GM23338 (cell line): ENCODE results near the gene C11orf91. TPM values are rescaled to one million over a fixed set of nuclear protein-coding genes. Genes with fewer than 3 reads are reported as not detected.

Source experiments
- ATAC-seq: fragments of 200-7000 bp; cut with Tn5 transposase; 3 replicates; pipeline ENCODE4 v1.9.1; 2020
- DNase-seq: peaks from one replicate; pipeline ENCODE4 v3.0.0-alpha.2; 2015; ENCODE audit warnings: low spot score
- H2AFZ ChIP-seq: fragments of 200-600 bp; sonication (generic); 2 replicates; pipeline ENCODE4 v1.8.0; 2016; ENCODE audit warnings: antibody characterized with exemption, mild to moderate bottlenecking, moderate library complexity
- H3F3A ChIP-seq: fragments of 200-600 bp; sonication (generic); replicated peaks from 2 replicates; pipeline ENCODE4 v1.8.0; 2017; ENCODE audit warnings: antibody characterized with exemption, mixed run types, low read depth
- H3K27ac ChIP-seq: fragments of 200-600 bp; sonication (generic); 2 replicates; pipeline ENCODE4 v1.6.1; 2016; ENCODE audit warnings: low read depth
- H3K27me3 ChIP-seq: fragments of 200-600 bp; sonication (generic); 2 replicates; pipeline ENCODE4 v1.8.0; 2016; ENCODE audit warnings: mild to moderate bottlenecking, mixed run types, moderate library complexity; ENCODE audit not compliant: insufficient read depth
- H3K36me3 ChIP-seq: fragments of 200-600 bp; sonication (generic); 2 replicates; pipeline ENCODE4 v1.8.0; 2016; ENCODE audit warnings: mild to moderate bottlenecking; ENCODE audit not compliant: insufficient read depth
- H3K4me1 ChIP-seq: fragments of 200-600 bp; sonication (generic); 2 replicates; pipeline ENCODE4 v1.8.0; 2016; ENCODE audit warnings: mild to moderate bottlenecking, moderate library complexity; ENCODE audit not compliant: insufficient read depth
- H3K4me2 ChIP-seq: fragments of 200-600 bp; sonication (generic); 2 replicates; pipeline ENCODE4 v1.7.1; 2017; ENCODE audit warnings: mixed run types
- H3K4me3 ChIP-seq: fragments of 200-600 bp; sonication (generic); 2 replicates; pipeline ENCODE4 v1.6.1; 2016; ENCODE audit warnings: mixed run types
- H3K79me2 ChIP-seq: fragments of 200-600 bp; sonication (generic); replicated peaks from 2 replicates; pipeline ENCODE4 v1.8.0; 2017; ENCODE audit warnings: mild to moderate bottlenecking; ENCODE audit not compliant: insufficient read depth
- H3K9me2 ChIP-seq: fragments of 200-600 bp; sonication (generic); 2 replicates; pipeline ENCODE4 v1.8.0; 2017; ENCODE audit not compliant: insufficient read depth
- H4K20me1 ChIP-seq: fragments of 200-600 bp; sonication (generic); replicated peaks from 2 replicates; pipeline ENCODE4 v1.8.0; 2017; ENCODE audit warnings: mild to moderate bottlenecking; ENCODE audit not compliant: insufficient read depth
- H3K27ac Mint-ChIP-seq: 2 replicates; pipeline ENCODE4 v1.8.0; 2020; ENCODE audit warnings: inconsistent platforms, mild to moderate bottlenecking, moderate library complexity, mixed read lengths
- H3K27me3 Mint-ChIP-seq: 3 replicates; pipeline ENCODE4 v1.8.0; 2022; ENCODE audit warnings: low read depth, mild to moderate bottlenecking, moderate library complexity, mixed read lengths, inconsistent platforms; ENCODE audit not compliant: insufficient read depth, poor library complexity
- H3K36me3 Mint-ChIP-seq: 3 replicates; pipeline ENCODE4 v1.8.0; 2021; ENCODE audit warnings: low read depth, mild to moderate bottlenecking, inconsistent platforms, moderate library complexity, mixed read lengths
- H3K4me1 Mint-ChIP-seq: 3 replicates; pipeline ENCODE4 v1.8.0; 2020; ENCODE audit warnings: mild to moderate bottlenecking, inconsistent platforms, mixed read lengths
- H3K4me3 Mint-ChIP-seq: 3 replicates; pipeline ENCODE4 v1.8.0; 2021; ENCODE audit warnings: moderate library complexity, mild to moderate bottlenecking, inconsistent platforms, mixed read lengths
- H3K9me3 Mint-ChIP-seq: 3 replicates; pipeline ENCODE4 v1.8.0; 2020; ENCODE audit warnings: moderate library complexity, mild to moderate bottlenecking, inconsistent platforms, mixed read lengths
- CREB1 ChIP-seq: fragments of 250-450 bp; sonication (Bioruptor Pico); IDR thresholded peaks from 2 replicates; pipeline ENCODE4 v1.5.0; 2020; ENCODE audit warnings: low read depth, mild to moderate bottlenecking, moderate library complexity
- EZH2 ChIP-seq: fragments of 200-600 bp; sonication (generic); IDR thresholded peaks from one replicate; pipeline ENCODE4 v1.8.0; 2017; ENCODE audit warnings: antibody characterized with exemption, mild to moderate bottlenecking, low read depth; ENCODE audit not compliant: unreplicated experiment
- EZH2phosphoT487 ChIP-seq: fragments of 200-600 bp; sonication (generic); IDR thresholded peaks from one replicate; pipeline ENCODE4 v1.8.1; 2018; ENCODE audit warnings: antibody characterized with exemption; ENCODE audit not compliant: unreplicated experiment
- polyA plus RNA-seq: library from polyadenylated mRNA; unstranded; fragments of >200 nt; fragmentation: Nextera tagmentation; extraction: Ambion mirVana; gene quantifications from 2 replicates; pipeline ENCODE4 v1.2.1, GENCODE V29; 2016
- total RNA-seq: library from RNA; depleted of rRNA; stranded (reverse); fragments of >200 nt; shearing (Covaris generic); gene quantifications from 2 replicates; pipeline ENCODE4 v1.2.3, GENCODE V29; 2014
- TF ChIP-seq, protein P1 (sequence below): fragments of 250-450 bp; sonication (Bioruptor Pico); IDR thresholded peaks from 2 replicates; pipeline ENCODE4 v1.5.0; 2020; ENCODE audit warnings: mild to moderate bottlenecking, moderate library complexity
- TF ChIP-seq, protein P2 (sequence below): IDR thresholded peaks from 2 replicates; pipeline ENCODE4 v1.6.1; 2016; ENCODE audit warnings: antibody characterized with exemption
- TF ChIP-seq, protein P3 (sequence below), 2 experiments: fragments of 200-600 bp in 1 of 2; sonication (generic) in 1 of 2; conservative IDR thresholded peaks; 2 replicates each; pipeline versions ENCODE4 v1.5.1 to v1.6.1; 2016 to 2017; ENCODE audit warnings: antibody characterized with exemption in 2 of 2, low read depth in 2 of 2, mild to moderate bottlenecking in 2 of 2, moderate library complexity in 1 of 2

Gene C11orf91
- total and polyA plus RNA-seq, 2 experiments from 2014 or later = not detected

DNA sequence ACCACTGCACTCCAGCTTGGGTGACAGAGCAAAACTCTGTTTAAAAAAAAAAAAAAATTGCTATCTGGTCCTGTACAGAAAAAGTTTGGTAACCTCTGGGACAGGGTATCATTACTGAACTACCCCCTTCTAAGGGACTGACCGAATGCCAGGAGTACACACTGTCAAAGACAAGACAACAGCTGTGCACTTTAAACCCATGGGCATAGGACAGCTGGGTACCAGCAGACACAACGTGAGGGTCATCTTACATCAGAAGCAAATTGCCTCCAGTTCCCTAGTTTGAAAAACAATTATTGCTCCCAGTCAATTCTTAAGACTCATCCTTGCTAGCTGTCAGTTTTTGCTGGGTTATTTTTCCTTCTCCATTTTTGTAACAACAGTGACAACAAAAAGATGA, 17.8 kb upstream of the C11orf91 start (continued):
- TF ChIP-seq, protein P1, sequence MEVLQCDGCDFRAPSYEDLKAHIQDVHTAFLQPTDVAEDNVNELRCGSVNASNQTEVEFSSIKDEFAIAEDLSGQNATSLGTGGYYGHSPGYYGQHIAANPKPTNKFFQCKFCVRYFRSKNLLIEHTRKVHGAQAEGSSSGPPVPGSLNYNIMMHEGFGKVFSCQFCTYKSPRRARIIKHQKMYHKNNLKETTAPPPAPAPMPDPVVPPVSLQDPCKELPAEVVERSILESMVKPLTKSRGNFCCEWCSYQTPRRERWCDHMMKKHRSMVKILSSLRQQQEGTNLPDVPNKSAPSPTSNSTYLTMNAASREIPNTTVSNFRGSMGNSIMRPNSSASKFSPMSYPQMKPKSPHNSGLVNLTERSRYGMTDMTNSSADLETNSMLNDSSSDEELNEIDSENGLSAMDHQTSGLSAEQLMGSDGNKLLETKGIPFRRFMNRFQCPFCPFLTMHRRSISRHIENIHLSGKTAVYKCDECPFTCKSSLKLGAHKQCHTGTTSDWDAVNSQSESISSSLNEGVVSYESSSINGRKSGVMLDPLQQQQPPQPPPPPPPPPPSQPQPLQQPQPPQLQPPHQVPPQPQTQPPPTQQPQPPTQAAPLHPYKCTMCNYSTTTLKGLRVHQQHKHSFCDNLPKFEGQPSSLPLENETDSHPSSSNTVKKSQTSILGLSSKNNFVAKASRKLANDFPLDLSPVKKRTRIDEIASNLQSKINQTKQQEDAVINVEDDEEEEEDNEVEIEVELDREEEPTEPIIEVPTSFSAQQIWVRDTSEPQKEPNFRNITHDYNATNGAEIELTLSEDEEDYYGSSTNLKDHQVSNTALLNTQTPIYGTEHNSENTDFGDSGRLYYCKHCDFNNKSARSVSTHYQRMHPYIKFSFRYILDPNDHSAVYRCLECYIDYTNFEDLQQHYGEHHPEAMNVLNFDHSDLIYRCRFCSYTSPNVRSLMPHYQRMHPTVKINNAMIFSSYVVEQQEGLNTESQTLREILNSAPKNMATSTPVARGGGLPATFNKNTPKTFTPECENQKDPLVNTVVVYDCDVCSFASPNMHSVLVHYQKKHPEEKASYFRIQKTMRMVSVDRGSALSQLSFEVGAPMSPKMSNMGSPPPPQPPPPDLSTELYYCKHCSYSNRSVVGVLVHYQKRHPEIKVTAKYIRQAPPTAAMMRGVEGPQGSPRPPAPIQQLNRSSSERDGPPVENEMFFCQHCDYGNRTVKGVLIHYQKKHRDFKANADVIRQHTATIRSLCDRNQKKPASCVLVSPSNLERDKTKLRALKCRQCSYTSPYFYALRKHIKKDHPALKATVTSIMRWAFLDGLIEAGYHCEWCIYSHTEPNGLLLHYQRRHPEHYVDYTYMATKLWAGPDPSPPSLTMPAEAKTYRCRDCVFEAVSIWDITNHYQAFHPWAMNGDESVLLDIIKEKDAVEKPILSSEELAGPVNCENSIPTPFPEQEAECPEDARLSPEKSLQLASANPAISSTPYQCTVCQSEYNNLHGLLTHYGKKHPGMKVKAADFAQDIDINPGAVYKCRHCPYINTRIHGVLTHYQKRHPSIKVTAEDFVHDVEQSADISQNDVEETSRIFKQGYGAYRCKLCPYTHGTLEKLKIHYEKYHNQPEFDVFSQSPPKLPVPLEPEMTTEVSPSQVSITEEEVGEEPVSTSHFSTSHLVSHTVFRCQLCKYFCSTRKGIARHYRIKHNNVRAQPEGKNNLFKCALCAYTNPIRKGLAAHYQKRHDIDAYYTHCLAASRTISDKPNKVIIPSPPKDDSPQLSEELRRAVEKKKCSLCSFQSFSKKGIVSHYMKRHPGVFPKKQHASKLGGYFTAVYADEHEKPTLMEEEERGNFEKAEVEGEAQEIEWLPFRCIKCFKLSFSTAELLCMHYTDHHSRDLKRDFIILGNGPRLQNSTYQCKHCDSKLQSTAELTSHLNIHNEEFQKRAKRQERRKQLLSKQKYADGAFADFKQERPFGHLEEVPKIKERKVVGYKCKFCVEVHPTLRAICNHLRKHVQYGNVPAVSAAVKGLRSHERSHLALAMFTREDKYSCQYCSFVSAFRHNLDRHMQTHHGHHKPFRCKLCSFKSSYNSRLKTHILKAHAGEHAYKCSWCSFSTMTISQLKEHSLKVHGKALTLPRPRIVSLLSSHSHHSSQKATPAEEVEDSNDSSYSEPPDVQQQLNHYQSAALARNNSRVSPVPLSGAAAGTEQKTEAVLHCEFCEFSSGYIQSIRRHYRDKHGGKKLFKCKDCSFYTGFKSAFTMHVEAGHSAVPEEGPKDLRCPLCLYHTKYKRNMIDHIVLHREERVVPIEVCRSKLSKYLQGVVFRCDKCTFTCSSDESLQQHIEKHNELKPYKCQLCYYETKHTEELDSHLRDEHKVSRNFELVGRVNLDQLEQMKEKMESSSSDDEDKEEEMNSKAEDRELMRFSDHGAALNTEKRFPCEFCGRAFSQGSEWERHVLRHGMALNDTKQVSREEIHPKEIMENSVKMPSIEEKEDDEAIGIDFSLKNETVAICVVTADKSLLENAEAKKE (CRISPR knock-in tag) = no peak
- TF ChIP-seq, protein P2, sequence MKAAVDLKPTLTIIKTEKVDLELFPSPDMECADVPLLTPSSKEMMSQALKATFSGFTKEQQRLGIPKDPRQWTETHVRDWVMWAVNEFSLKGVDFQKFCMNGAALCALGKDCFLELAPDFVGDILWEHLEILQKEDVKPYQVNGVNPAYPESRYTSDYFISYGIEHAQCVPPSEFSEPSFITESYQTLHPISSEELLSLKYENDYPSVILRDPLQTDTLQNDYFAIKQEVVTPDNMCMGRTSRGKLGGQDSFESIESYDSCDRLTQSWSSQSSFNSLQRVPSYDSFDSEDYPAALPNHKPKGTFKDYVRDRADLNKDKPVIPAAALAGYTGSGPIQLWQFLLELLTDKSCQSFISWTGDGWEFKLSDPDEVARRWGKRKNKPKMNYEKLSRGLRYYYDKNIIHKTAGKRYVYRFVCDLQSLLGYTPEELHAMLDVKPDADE = no peak
- TF ChIP-seq EZH2phosphoT487 = no peak
- no peak for TF ChIP-seq EZH2

DNA sequence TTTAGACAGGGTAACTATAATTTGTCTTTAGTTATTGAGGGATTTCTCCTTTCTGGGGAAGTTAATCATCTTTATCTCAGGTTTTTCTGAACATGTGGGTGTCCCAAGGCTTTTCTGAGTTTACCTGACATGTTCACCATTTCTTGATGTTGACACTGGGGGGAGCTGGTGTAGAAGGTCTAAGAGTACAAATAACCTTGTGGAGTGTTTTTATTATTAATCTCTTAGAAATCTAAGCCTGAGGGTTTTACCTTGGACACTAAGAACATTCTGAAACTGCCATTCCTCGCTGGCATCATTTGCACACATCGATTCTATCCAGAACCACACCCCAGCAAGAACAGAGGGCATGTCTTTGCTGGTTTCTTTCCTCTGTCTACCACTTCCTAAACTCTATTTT, 15.6 kb upstream of the C11orf91 start:
- H3K9me2 ChIP-seq = no peaks in the 10 kb centered on the region
- TF ChIP-seq, protein P2 = no peak
- TF ChIP-seq, protein P3, sequence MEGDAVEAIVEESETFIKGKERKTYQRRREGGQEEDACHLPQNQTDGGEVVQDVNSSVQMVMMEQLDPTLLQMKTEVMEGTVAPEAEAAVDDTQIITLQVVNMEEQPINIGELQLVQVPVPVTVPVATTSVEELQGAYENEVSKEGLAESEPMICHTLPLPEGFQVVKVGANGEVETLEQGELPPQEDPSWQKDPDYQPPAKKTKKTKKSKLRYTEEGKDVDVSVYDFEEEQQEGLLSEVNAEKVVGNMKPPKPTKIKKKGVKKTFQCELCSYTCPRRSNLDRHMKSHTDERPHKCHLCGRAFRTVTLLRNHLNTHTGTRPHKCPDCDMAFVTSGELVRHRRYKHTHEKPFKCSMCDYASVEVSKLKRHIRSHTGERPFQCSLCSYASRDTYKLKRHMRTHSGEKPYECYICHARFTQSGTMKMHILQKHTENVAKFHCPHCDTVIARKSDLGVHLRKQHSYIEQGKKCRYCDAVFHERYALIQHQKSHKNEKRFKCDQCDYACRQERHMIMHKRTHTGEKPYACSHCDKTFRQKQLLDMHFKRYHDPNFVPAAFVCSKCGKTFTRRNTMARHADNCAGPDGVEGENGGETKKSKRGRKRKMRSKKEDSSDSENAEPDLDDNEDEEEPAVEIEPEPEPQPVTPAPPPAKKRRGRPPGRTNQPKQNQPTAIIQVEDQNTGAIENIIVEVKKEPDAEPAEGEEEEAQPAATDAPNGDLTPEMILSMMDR (conservative IDR thresholded peaks at IDR 0.05; ENCODE audit: low read depth in 2 of 2) = peak; percentile 52 to 56
- no peak for TF ChIP-seq CREB1 (CRISPR knock-in tag)
- 0 out of 2 replicates have a peak, but pooled peaks cover 4% of the 10 kb centered on the region for H4K20me1 ChIP-seq
- ATAC-seq (no peak), DNase-seq (peak; percentile 44)
- no peaks in the 10 kb centered on the region for H3K27me3 ChIP-seq
- H3K79me2 ChIP-seq = no peaks in the 10 kb centered on the region
- Mint-ChIP-seq H3K27ac (no peak overlapping the region), H3K4me3 (no peak overlapping the region), H3K36me3 (peaks cover 11% of the 10 kb centered on the region; the same call in 2 of the 3 replicates), H3K27me3 (peaks cover under 1% of the 10 kb centered on the region), H3K4me1 (no peaks in the 10 kb centered on the region), H3K9me3 (no peaks in the 10 kb centered on the region; the same call in 2 of the 3 replicates)
- H3F3A ChIP-seq = no peaks in the 10 kb centered on the region
- H3K4me2 ChIP-seq = no peak overlapping the region
- H3K4me1 ChIP-seq = no peaks in the 10 kb centered on the region
- no peak overlapping the region for H2AFZ ChIP-seq
- H3K27ac ChIP-seq = no peak overlapping the region
- H3K36me3 ChIP-seq = no peaks in the 10 kb centered on the region; the same call in 1 of the 2 replicates
- no peak overlapping the region for H3K4me3 ChIP-seq
